Stimulated activated CD4-positive, alpha-beta T cell treated with anti-CD3 and anti-CD28 coated beads, TNF-alpha, amount 100 ng/mL, for 4 hours (primary cell): ENCODE data around the gene C14orf180.

Source experiments
- DNase-seq, 3 experiments: peaks; one replicate each; pipeline ENCODE4 v3.0.0-alpha.2; 2020; ENCODE audit warnings: low read depth in 3 of 3

Gene C14orf180

DNA sequence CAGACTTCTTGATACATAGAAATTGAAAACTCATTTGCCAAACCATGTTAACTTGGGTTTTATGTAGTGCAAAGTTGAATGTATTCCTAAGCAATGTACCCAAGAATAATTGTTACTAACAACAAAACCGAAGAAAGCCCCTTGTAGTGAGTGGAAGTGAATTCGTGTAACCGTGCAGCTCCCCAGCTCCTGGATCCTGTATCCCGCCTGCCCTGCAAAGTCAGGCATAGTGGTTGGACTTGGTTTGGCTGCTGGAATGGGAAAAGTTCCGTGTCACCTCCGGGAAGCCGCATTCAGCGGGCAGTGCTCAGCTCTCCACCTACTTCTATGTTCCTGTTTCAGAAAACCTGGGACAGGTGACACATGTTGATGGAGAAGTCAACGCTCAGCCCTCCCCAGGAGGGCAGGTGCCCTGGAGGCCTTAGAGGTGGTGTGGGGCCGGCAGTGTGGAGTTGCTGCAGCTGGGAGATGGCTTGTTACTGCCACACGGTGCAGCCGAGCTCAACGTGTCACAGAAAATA is 29.2 kb upstream of the C14orf180 start:
- DNase-seq, result no peak

DNA sequence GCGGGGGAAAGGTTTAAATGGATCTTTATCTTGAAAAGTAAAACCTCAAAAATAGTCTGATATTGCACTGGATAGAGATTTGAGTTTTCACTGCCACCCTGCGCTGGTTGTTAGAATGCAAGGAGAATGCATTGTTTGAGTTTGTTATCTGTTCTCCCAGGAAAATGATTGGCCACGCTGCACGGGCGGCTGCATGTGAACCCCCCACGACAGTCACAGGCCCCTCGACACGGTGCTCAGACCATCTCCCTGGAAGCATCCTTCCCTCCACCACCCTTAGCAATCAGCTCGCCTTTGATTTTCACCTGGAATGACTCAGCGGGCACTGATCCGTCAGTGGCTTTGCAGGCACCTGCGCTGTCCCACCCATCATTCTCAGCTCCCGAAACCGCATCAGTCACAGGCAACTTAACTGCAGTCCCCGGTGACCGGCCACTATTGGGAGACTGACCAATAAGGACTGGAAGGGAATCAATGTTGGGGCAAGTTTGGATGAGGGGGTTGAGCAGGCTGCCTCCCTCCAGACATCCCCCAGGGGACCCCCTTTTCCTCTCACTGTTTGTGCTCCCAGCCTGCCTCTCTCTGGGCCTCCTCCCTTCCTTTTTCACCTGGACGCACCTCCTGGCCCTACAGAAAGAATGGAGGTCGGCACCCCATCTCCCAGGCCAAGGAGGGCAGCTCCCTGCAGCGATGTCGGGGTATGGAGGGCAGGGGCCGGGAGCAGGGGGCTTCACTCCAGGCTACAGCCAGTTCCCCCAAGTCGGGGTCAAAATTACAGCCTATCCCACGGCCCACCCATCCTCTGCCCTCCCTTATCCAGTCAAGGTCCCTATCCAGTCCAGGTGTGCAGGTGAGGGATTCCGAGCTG is 28.5 kb upstream of the C14orf180 start:
- no peak for DNase-seq

DNA sequence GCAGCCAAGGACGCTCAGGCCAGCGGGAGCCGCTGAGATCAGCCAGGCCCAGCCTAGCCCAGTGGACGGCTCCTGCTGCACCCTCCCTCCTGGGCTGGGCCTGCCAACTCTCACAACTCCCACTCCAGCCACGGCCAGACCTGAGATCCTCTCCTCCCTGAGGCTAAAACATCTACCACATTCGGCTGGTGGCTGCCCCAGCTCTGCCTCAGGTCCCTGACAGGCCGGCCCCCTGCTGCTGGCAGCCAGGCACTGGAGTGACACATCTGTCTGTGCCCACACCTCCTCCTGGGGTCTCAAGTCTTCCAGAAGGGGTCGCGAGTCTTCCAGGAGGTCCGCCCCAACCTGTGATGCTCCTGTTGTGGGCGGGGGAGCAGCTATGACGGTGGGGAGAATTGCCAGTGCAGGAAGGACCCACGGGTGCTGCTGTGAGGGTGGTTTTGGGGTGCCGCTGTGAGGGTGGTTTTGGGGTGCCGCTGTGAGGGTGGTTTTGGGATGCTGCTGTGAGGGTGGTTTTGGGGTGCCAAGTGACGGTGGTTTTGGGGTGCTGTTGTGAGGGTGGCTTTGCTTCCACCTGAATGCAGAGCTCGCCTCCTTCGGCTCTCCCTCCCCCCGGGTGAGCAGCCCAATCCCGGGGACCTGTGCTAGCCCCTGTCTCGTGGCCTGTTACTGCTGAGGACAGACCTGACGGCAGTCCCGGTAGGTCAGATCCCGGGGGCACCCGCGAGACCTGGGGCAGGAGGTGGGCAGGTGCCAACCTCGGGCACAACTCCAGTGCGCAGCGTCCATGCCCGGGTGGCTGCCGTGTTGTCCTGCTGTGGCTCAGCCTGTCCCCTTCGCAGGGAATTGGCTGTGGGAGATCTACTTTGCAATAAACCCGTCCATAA is 27.5 kb upstream of the C14orf180 start:
- no peak for DNase-seq

DNA sequence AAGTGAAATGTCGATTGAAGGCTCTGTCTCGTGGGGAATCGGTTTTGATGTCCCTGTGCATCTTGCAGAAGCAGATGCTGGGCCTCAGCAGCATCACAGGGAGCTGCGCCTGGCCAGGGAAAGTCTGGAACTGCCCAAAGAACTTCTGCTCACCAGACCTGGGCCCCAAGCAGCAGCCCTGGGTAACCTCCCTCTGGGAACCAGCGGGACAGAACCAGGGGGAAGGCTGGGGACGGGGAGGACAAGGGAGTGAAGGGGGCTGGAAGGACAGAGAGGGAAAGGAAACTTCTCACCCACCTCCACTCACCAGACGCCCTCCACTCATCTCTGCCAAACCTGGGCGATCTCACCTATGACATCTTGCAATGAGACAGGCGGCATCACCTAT is 26.8 kb upstream of the C14orf180 start:
- no peak for DNase-seq

DNA sequence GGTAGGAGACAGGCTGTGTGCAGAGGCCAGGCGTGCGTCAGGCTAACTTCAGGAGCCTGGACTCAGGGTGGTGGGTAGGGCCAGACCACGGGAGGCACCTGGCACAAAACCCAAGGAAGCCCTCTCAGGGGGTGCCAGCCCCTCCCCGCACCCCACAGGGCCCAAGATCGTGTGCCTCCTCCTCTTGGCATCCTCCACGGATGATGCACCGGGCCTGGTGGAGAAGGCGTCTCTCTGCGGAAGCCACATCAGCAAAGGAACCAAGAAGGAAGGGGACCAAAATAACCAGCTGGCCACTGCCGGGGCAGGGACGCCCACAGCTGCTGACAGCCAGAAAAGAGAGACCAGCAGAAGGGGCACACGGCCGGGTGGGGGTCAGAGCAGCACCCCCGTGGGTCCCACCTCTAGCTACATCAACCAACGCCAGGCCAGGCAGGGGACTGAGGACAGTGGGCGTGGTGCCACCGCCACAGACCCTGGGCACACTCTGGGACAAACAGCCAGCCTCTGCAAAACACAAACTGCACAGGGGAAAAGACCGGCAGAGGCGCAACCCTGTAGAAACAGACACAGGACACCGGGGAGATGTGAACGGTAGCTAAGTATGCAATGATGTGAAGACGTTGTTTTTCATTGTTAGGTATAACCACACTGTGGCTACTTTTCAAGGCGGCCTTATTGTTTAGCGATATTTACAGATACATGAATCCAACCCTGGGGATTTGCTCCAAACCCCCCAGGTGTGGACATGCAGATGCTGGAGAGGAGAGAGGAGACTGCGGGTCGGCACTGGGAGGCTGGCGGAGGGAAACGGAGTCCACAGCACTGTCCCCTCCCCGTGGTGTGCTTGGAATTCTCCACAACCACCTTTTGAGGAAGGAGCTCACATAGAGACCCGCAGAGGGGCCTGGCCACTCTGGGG is 26.1 kb upstream of the C14orf180 start:
- DNase-seq, result no peak

DNA sequence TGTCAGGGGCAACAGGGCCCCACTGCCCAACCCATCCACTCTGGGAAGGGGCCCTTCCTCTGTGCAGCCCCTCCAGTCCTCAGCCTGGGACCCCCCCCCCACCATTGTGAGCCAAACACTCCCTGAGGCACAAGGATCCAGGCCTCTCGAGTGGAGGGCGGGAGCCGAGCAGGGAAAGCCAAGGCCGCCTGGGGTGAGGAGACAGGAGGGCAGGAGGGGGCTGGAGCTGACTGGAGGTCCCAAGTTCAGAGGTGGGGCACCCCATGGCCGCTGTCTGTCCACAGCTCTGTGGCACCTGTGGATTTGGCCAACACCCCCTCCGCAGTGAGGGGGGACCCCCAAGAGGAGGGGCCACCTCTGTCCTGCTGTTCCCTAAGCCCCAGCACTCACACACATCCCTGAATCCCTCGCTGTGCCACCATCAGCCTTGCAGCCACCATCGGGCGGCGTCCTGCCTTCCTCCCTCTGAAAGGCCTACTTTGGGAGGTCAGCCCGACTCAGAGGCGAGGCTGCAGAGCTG is 25.4 kb upstream of the C14orf180 start:
- no peak for DNase-seq

DNA sequence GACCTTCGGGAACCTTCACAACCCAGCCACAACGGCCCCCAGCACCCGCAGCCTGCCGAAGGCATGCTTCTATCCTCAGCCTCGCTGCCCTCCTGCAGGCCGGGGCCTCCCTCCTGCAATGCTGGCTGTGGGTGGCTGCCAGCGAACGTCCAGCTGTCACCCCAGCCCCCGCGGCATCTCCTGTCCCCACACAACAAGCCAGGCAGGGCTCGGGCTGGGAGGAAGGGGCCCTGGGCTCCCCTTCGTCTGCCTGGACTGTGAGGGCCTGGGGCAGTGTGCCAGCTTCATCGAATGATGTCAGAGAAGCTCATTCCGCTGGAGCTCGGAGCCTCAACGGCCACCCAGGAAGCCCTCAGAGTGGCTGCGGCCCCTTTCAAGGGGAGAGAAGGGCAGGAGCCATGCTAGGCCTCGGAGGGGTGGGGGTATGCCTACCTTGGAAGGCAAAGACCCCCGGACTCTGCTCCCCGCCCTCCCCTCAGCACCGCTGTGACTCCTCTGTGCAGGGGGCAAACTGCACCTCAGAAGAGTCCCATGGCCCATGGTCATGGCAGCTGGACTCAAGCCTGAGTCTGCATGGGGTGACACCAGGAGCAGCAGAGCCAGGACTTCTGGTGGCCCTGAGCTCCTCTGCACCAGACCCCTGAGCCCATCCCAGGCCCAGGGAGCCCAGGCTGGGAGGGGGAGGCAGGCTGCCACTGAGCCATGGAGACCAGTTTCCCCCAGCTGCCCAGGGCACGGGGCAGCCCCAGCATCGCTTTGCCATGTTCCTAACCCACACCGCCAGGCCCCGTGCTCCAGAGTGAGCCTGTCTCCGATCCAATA is 24.7 kb upstream of the C14orf180 start:
- no peak for DNase-seq

DNA sequence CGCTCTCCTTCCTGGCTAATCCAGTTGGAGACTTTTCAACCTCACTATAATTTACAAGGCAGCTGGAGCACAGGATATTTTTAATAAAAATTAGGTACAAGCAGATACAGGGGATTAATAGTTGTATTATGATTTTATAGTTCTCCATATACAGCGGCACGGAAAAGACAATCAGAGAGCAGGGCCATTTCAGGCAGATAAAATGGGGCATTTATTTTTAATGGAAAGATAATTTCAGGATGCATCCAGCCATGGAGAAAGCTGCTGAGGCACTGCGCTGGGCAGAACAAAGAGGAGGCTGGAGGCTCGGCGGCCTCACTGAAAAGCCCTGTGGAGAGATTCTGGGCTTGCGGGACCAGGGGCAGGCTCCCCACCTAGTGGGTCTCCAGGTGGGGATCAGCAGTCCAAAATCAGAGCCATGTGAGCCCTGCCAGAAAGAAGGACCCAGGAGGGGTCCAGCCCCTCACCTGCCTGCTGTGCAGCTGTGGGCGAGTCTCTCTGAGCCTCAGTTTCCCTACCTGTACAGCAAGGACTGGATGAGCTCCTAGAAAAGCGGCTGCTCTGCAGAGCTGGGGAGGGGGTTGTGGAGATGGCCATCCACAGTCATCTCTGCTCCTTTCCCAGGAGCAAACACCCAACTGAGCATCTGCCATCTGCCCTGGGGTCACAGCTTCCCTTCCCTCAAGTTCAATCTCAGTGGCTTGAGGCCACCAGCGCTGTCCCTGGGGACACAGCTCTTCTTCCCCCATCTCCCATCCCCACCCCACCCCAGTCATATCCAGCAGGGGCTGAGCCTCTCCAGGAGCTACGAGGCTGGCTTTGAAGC is 23.9 kb upstream of the C14orf180 start:
- no peak for DNase-seq

DNA sequence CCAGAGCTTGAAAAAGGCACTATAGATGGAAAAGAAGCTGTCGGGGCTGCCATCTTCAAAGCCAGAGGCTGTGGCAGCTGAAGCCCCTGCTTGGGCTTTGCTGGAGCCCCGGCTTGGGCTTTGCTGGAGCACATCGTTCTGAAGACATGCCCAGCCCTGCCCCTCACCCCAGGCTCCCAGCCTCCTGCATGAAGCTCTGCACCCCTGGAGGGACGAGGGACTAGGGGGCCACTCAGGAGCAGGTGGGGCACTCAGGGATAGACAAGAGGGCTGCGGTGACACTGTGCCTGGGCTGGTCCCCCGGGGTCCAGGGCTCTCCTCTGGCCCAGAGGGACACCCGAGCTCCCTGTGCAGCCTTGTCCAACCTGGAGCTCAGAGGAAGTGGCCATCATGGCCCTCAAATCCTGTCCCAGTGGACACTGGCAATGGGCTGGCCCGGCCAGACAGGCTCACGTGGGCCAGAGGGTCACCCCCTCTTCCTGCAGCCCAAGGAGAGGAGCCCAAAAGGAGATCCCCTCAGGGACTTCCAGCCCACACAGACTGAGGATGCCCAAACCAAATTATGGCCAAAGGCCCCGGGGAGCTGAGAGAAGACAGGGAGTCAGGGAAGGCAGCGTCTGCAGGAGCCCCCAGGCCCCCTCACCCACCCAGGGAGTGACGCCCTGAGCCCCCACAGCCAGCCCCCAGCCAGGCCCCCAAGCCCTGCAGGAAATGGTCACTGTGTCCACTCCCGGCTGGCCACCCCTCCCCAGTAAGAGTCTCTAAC is 23.1 kb upstream of the C14orf180 start:
- no peak for DNase-seq

DNA sequence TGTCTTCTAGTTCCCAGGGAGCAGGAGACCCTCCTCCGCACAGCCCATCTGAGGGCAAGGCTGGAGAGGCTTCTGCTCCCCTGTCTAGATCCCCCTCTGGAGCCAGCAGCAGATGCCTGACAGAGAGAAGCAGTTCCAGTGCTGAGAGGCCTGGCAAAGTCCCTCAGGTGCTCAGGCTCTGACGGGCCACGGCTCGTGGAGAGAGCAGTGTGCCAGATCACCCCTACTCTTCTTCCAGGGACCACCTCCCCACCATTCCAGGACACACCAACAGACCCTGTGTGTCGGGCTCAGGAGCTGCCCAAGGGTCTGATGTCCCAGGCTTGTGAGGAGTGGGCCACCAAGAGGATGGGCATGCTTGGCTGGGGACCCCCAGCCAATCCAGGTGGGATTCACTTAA is 22.5 kb upstream of the C14orf180 start:
- DNase-seq, result no peak

DNA sequence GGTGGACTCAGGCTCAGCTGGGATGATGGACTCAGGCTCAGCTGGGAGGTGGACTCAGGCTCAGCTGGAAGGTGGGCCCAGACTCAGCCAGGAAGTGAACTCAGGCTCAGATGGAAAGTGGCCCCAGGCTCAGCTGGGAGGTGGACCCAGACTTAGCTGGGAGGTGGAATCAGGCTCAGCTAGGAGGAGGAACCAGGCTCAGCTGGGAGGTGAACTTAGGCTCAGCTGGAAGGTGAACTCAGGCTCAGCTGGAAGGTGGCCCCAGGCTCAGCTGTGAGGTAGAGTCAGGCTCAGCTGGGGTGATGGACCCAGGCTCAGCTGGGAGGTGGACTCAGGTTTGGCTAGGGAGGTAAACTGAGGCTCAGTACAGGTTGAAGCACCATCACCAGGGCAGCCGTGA is 21.8 kb upstream of the C14orf180 start:
- no peak for DNase-seq

DNA sequence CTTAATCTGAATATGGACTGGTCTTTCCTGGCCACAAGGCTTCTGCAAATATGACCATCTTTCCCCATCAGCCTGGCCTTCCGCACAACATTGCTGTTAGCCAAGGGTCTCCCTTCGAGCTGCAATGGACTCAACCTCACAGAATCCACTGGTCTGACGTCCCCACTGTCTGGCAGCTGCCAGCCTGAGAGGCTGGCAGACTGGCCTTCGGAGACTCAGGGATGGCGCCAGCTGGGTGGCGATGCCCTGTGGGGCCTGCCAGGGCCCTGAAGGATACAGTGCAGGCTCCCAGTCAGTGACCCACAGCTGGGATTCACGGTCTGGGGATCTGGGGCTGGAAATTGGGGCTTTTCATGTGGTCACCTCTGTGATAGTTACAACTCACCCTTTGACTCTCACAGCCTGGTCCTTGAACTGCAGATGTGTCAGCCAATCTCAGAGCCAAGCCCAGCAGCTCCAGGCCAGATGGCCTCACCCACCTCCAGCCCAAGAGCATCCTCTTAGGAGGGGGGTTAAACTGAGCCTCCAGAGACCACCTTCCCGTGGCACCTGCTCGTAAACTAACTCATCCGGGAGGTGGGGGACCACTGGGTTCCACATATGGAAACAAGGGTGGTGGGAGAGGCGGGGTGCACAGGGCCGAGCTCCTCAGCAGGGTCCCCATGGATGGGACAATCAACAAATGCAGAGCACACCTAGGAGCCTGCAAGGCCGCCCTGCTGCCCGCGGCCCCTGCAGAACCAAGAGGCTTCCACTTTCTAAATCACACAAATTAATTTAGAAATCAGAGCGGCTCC is 21.1 kb upstream of the C14orf180 start:
- DNase-seq, result no peak

DNA sequence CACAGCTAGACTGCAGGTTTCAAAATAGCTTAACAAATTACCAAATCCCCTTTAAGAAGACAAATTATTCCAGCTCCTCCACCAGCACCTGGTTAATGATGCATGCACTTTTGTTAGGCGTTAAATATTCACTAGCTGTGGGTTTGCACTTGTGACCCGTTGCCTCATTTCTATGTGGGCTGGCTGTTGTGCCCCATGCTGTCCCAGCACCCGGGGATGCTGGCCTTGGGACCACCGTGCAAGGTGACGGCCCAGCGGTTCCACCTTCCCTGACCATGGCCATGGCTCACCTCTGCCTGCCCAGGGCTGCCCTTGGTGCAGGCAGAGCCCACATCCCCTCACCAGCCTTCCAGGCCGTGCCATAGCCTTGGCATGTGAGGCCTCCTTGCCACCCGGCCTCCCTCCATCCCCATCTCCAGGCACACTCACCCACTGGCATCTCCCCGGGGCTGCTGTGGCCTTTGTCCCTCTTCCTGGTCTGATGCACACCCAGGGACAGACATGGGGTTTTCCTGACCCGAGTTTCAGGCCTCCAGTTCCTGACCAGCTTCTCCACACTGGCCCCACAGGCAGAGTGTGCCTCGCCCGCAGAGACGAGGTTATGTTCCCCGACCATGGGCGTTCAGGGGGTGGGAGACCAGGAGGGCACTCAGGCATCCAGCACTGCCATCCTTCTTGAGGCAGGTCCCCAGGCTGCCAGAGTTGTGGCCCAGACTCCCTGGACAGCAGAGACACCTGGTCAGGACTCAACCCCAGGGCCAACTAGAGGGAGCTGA is 20.3 kb upstream of the C14orf180 start:
- no peak for DNase-seq

DNA sequence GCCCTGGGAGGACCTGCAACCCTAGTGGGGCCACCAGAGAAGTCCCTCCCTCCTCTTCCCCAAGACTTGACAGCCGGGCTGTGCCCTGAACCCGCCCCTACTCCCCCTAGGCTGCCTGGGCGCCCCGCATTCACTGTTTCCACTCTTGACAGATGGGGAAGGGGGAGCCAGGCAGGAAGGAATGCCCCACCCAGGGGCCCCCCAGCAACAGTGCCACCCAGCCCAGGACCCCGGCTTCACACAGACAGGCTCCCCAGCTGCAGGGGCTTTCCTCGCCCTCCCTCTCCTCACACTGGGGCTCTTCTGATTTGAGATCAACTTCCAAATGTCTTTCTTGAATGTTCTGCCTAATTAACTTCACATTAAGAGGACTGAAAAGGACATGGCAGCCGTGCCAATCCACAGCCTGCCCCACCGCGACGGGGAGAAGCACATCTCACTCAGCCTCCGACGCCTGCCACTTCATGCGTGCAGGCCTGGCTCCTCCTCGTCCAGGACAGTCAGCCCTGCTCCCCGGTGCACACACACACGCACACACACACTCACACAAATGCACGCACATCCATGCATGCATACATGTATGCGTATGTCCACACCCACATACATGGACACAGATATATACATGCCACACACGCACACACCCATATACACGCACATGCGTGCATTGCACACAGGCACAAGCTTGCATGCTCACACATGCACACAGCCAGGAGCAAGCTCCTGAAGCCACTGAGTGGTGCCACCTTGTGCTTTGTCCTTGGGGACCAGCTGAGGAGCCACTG is 19.6 kb upstream of the C14orf180 start:
- DNase-seq, result no peak

DNA sequence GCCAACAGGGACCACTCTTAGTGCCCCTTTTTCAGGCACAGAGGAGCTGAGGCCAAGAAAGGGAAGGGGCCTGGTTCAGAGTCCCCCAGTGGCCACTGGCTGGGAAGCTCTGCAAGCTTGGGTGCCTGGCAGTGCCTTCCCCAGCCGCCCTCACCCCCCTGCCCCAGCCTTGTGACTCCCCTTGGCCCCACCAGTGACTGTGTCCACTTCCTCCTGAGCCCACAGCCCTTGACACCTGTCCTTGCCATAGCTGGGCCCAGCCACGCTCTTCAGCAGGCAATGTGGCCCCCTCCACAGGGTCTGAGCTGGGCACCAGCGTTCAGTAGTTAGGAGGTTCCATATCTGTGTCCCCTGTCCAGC is 19.0 kb upstream of the C14orf180 start:
- DNase-seq, result no peak

DNA sequence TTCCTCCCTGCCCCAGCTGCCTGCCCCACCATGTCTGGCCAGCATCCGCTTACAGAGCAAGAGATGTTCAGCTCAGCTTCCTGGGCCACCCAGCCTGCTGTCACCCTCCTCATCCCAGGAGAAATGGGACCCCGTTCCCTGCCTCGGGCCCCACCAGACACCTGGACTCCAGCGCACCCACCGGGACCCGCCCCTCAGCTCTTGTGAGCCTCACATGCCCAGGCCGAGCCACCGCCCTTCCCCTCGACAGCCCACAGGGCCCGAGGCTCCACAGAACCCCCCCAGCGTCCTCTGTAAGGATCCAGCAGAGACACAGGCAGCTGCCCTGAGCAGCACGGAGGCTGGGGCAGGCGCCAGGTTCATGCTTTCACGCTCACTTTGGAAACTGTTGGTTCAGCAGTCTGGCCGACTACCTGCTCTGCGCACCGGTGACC is 18.4 kb upstream of the C14orf180 start:
- no peak for DNase-seq
